Umbilical cord (tissue), 2 donors: ENCODE measurements around the gene KLC4. TPM values are rescaled to one million over a fixed set of nuclear protein-coding genes. Genes with fewer than 3 reads are reported as not detected.
A peak's percentile ranks its signal among the peaks of the same experiment; 100 is the strongest.
"Not testable (repeated sequence)": the region's sequence is repeated elsewhere in the genome, so short reads cannot be mapped to it uniquely, and the experiment has no call there.

Source experiments
- DNase-seq: peaks from one replicate; pipeline ENCODE4 v3.0.0-alpha.2; 2015; ENCODE audit warnings: low spot score
- total RNA-seq: library from RNA; depleted of rRNA; stranded (reverse); fragments of >200 nt; gene quantifications from one replicate; pipeline ENCODE4 v1.2.3, GENCODE V29; 2014; ENCODE audit warnings: low replicate concordance; ENCODE audit not compliant: insufficient read depth

Gene KLC4
- total RNA-seq, 1 donor from 2014 or later, result 14.4 TPM

- DNase-seq, result no peak
Measured at GRCh38 chr6:43061861-43062260, 2.4 kb downstream of the KLC4 start.

GRCh38 chr6:43062818-43063217 is 3.4 kb downstream of the KLC4 start:
- no peak for DNase-seq

- DNase-seq, result peak; percentile 75
Measured at GRCh38 chr6:43070028-43070632, 10.7 kb downstream of the KLC4 start.

- DNase-seq, result peak; percentile 94
Measured at GRCh38 chr6:43074847-43075669, 15.6 kb downstream of the KLC4 start.

GRCh38 chr6:43075670-43076463 is 16.4 kb downstream of the KLC4 start, which contains the start of gene PTK7:
TSS of gene PTK7 (plus strand) at chr6:43076314. CDS start at chr6:43076489, 175 bp downstream.
- DNase-seq, result peak; percentile 91

GRCh38 chr6:43076464-43077332 is 17.3 kb downstream of the KLC4 start:
- DNase-seq, result peak; percentile 56

- no peak for DNase-seq
Measured at GRCh38 chr6:43077333-43077809, 17.9 kb downstream of the KLC4 start.

GRCh38 chr6:43077981-43078511 is 18.6 kb downstream of the KLC4 start:
- DNase-seq, result no peak

GRCh38 chr6:43078691-43079090 is 19.3 kb downstream of the KLC4 start:
- DNase-seq, result no peak

GRCh38 chr6:43081043-43081442 is 21.6 kb downstream of the KLC4 start:
- no peak for DNase-seq

GRCh38 chr6:43081922-43082321 is 22.5 kb downstream of the KLC4 start:
- not testable (repeated sequence) for DNase-seq

- DNase-seq, result no peak
Measured at GRCh38 chr6:43082806-43083655, 23.6 kb downstream of the KLC4 start.

- DNase-seq, result no peak
Measured at GRCh38 chr6:43086022-43086658, 26.7 kb downstream of the KLC4 start.

GRCh38 chr6:43088654-43089056 is 29.2 kb downstream of the KLC4 start:
- DNase-seq, result no peak

- DNase-seq, result no peak
Measured at GRCh38 chr6:43089467-43089866, 30.0 kb downstream of the KLC4 start.

GRCh38 chr6:43089874-43090558 is 30.6 kb downstream of the KLC4 start:
- peak; percentile 55 for DNase-seq

GRCh38 chr6:43090559-43090956 is 31.1 kb downstream of the KLC4 start:
- peak; percentile 53 for DNase-seq

- no peak for DNase-seq
Measured at GRCh38 chr6:43091020-43091419, 31.6 kb downstream of the KLC4 start.
